Measurements from ENCODE around the gene KCNIP4. TPM values are rescaled to one million over a fixed set of nuclear protein-coding genes. Genes with fewer than 3 reads are reported as not detected.

Gene KCNIP4
- total and polyA plus RNA-seq, 10 donors = not detected

- TF ChIP-seq CTCF (IDR thresholded peaks at IDR 0.05 in 8 of 11, conservative IDR thresholded peaks at IDR 0.05 in 3 of 11) (no peak), POLR2A (IDR thresholded peaks at IDR 0.05) (no peak)
- Histone ChIP-seq H3K4me1 (no peaks in the 10 kb centered on the region), H3K36me3 (no peaks in the 10 kb centered on the region), H3K9me3 (peaks cover 0 to 8% (median 0%) of the 10 kb centered on the region in 8 donors), H3K27ac (no peak overlapping the region), H3K27me3 (replicated peaks in 1 of 7) (no peaks in the 10 kb centered on the region), H3K4me3 (no peak overlapping the region)
- intact Hi-C loops (cut with DNase I; ENCODE audit: low total_unique reads) = no loop called here
- 60 to 84% (median 70%) methylated on average over 2 of the region's 2 CpGs for WGBS, 5 donors
- DNase-seq = no peak
Observed at GRCh38 chr4:21884615-21885014, 64.0 kb downstream of the KCNIP4 start.

- no peak overlapping the region for H3K4me3 ChIP-seq
- TF ChIP-seq CTCF (IDR thresholded peaks at IDR 0.05 in 8 of 11, conservative IDR thresholded peaks at IDR 0.05 in 3 of 11) (no peak), POLR2AphosphoS5 (IDR thresholded peaks at IDR 0.05) (no peak), POLR2A (IDR thresholded peaks at IDR 0.05) (no peak)
Observed at GRCh38 chr4:21882051-21882839, 66.3 kb downstream of the KCNIP4 start.

GRCh38 chr4:21879187-21879586, 69.4 kb downstream of the KCNIP4 start:
- Histone ChIP-seq H3K4me3 (no peak overlapping the region), H3K27ac (no peak overlapping the region), H3K9me3 (peaks cover 0 to 2% (median 0%) of the 10 kb centered on the region in 8 donors), H3K36me3 (no peaks in the 10 kb centered on the region), H3K27me3 (replicated peaks in 1 of 7) (no peaks in the 10 kb centered on the region), H3K4me1 (no peaks in the 10 kb centered on the region)
- 73 to 93% (median 82%) methylated on average over 3 of the region's 3 CpGs for WGBS, 5 donors
- no peak for DNase-seq
- TF ChIP-seq CTCF (IDR thresholded peaks at IDR 0.05 in 8 of 11, conservative IDR thresholded peaks at IDR 0.05 in 3 of 11) (no peak), POLR2AphosphoS5 (IDR thresholded peaks at IDR 0.05) (no peak), POLR2A (IDR thresholded peaks at IDR 0.05) (no peak)
- intact Hi-C loops (cut with DNase I; ENCODE audit: low total_unique reads) = no loop called here

More at GRCh38 chr4:21882051-21882839, 66.3 kb downstream of the KCNIP4 start:
- H3K36me3 ChIP-seq = no peaks in the 10 kb centered on the region
- intact Hi-C loops (cut with DNase I; ENCODE audit: low total_unique reads) = no loop called here
- peaks cover 0 to 8% (median 0%) of the 10 kb centered on the region in 8 donors for H3K9me3 ChIP-seq
- DNase-seq = no peak
- WGBS, 5 donors = 62 to 71% (median 70%) methylated on average over 4 of the region's 4 CpGs
- no peaks in the 10 kb centered on the region for H3K4me1 ChIP-seq
- no peak overlapping the region for H3K27ac ChIP-seq
- no peaks in the 10 kb centered on the region for H3K27me3 ChIP-seq (replicated peaks in 1 of 7)

GRCh38 chr4:21876711-21877110, 71.9 kb downstream of the KCNIP4 start:
- Histone ChIP-seq H3K9me3 (peaks cover 0 to 3% (median 0%) of the 10 kb centered on the region in 8 donors), H3K27ac (no peak overlapping the region), H3K36me3 (no peaks in the 10 kb centered on the region), H3K4me3 (no peak overlapping the region), H3K27me3 (replicated peaks in 1 of 7) (no peaks in the 10 kb centered on the region), H3K4me1 (no peaks in the 10 kb centered on the region)
- DNase-seq = no peak
- 13 to 29% (median 18%) methylated on average over 1 of the region's 1 CpG for WGBS, 5 donors
- TF ChIP-seq POLR2AphosphoS5 (IDR thresholded peaks at IDR 0.05) (no peak), POLR2A (IDR thresholded peaks at IDR 0.05) (no peak), CTCF (IDR thresholded peaks at IDR 0.05 in 8 of 11, conservative IDR thresholded peaks at IDR 0.05 in 3 of 11) (no peak)
- intact Hi-C loops (cut with DNase I; ENCODE audit: low total_unique reads) = no loop called here
